Measurements from ENCODE around the gene CACNA2D2.

DNA sequence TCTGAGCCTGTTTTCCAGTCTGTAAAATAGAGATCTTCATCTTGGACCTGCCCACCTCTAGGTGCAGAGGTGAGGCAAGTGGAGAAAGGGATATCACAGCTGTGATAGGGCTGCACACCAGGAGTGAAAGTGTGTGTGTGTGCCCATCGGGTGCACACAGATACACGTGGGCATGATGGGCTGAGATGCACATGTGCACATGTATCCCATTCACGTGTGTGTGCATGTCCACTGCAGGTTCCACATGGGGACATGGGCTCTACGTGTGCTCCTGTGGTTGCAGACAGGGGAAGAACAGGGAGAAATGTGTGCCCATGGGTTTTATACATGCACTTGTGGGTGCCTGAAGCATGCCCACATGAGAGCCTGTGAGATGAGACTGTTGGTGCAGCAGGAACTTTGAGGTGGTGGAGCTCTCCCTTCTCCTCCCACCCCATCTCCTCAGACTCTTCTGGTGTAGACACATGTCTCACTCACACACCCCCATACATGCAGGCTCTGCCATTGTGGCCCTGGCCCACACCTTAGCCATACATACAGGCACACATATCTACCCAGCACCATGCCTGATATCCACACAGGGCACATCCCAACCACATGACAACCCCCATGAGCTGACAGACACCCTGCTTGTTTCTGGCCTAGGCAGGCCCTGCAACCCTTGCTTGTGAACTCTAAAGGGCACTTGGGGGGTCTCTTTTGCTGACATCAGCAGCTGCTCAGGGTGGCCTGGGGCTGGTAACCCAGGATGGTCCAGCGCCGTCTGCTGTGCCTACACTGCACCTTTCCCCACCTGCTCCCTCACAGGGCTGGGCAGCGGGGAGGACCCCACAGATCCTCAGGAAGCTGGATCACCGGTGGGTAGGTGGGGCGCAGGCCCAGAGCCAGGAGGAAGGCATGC lies 86.4 kb downstream of the CACNA2D2 start:
- TF ChIP-seq CREB1 (IDR thresholded peaks at IDR 0.05) (no peak), EZH2 (IDR thresholded peaks at IDR 0.05; ENCODE audit: low read depth, low read length, severe bottlenecking) (no peak), KDM1A (IDR thresholded peaks at IDR 0.05; ENCODE audit: borderline replicate concordance, low read length) (no peak), POLR2A (IDR thresholded peaks at IDR 0.05; ENCODE audit: control extremely low read depth in 1 of 2, low read depth in 2 of 2, low read length in 2 of 2) (no peak), BCL11A (IDR thresholded peaks at IDR 0.05; ENCODE audit: low read depth in 2 of 2, low read length in 2 of 2) (no peak)
- TF ChIP-seq, protein P1, sequence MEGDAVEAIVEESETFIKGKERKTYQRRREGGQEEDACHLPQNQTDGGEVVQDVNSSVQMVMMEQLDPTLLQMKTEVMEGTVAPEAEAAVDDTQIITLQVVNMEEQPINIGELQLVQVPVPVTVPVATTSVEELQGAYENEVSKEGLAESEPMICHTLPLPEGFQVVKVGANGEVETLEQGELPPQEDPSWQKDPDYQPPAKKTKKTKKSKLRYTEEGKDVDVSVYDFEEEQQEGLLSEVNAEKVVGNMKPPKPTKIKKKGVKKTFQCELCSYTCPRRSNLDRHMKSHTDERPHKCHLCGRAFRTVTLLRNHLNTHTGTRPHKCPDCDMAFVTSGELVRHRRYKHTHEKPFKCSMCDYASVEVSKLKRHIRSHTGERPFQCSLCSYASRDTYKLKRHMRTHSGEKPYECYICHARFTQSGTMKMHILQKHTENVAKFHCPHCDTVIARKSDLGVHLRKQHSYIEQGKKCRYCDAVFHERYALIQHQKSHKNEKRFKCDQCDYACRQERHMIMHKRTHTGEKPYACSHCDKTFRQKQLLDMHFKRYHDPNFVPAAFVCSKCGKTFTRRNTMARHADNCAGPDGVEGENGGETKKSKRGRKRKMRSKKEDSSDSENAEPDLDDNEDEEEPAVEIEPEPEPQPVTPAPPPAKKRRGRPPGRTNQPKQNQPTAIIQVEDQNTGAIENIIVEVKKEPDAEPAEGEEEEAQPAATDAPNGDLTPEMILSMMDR (IDR thresholded peaks at IDR 0.05; ENCODE audit: control extremely low read depth in 1 of 3, insufficient read depth in 1 of 3, low read depth in 1 of 3, low read length in 3 of 3), result no peak

All from H1 (cell line).